Type B pancreatic cell (in vitro differentiated cells): ENCODE results near the gene HSD3B7. TPM values are rescaled to one million over a fixed set of nuclear protein-coding genes. Genes with fewer than 3 reads are reported as not detected.
A peak's percentile ranks its signal among the peaks of the same experiment; 100 is the strongest.

Experiments used
- DNase-seq: peaks from one replicate; pipeline ENCODE4 v3.0.0; 2021; ENCODE audit warnings: mixed read lengths; ENCODE audit not compliant: unreplicated experiment; ENCODE audit errors: extremely low spot score
- H3K27ac Mint-ChIP-seq: 2 replicates; pipeline ENCODE4 v1.8.0; 2021; ENCODE audit warnings: mild to moderate bottlenecking, mixed read lengths
- H3K27me3 Mint-ChIP-seq: 2 replicates; pipeline ENCODE4 v1.8.0; 2021; ENCODE audit warnings: mixed read lengths
- H3K36me3 Mint-ChIP-seq: 2 replicates; pipeline ENCODE4 v1.8.0; 2021; ENCODE audit warnings: mixed read lengths
- H3K4me1 Mint-ChIP-seq: one replicate; pipeline ENCODE4 v1.8.0; 2021; ENCODE audit warnings: mixed read lengths; ENCODE audit not compliant: unreplicated experiment
- H3K4me3 Mint-ChIP-seq: 2 replicates; pipeline ENCODE4 v1.8.0; 2021; ENCODE audit warnings: mild to moderate bottlenecking, mixed read lengths
- H3K9me3 Mint-ChIP-seq: 2 replicates; pipeline ENCODE4 v1.8.0; 2021; ENCODE audit warnings: mixed read lengths
- total RNA-seq: library from RNA; stranded (reverse); gene quantifications from 2 replicates; pipeline ENCODE4 v1.2.1, GENCODE V29; 2021; ENCODE audit warnings: low replicate concordance
- TF ChIP-seq, protein P1 (sequence below): fragments of 200-600 bp; sonication (generic); conservative IDR thresholded peaks from 2 replicates; pipeline ENCODE4 v1.5.0; 2021; ENCODE audit warnings: antibody characterized with exemption, mild to moderate bottlenecking

The HSD3B7 gene
- total RNA-seq, 1 donor from 2014 or later = 5.8 TPM

DNA sequence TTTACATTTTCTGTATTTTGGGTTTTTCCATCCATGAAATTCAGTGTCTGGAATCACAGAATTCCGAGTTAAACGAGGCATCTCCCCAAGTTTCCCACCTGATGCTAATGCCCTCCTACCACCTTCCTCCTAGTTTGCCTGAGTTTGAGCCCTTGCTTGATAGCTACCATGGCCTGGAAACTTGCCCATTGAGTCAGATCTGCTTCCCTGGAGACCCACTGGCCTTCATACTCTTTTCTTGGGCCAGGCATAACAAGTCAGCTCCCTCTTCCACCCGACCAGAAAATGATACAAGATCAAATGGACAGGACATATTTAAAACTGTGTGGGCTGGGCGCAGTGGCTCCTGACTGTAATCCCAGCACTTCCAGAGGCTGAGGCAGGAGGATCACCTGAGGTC is 17.2 kb upstream of the HSD3B7 start:
- H3K27me3 Mint-ChIP-seq = no peaks in the 10 kb centered on the region
- H3K36me3 Mint-ChIP-seq = peaks cover 24% of the 10 kb centered on the region
- no peak overlapping the region for H3K27ac Mint-ChIP-seq

DNA sequence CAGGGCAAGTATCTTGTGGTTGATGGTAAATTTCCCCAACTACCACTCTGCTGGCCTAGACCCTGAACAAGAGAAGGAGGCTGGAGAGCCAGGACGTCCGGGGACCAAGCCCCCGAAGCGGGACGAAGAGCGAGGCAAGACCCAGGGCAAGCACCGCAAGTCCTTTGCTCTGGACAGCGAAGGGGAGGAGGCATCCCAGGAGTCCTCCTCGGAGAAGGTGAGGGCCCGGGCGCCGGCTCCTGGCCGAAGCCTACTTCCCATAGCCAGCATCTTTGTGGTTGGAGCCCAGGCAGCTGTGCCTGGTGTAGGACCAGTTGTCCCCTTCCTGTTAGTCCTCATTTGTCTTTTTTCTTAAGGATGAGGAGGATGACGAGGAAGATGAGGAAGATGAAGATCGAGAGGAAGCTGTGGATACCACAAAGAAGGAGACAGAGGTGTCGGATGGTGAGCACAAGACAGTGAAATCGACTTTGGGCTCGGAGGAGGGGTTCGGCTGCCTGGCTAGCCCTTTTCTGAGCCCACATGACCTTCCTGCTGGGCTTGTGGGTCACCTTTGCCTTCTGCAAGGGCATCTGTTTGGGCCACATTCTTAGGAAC is 15.7 kb upstream of the HSD3B7 start:
- Mint-ChIP-seq H3K4me1 (no peaks in the 10 kb centered on the region), H3K27ac (no peak overlapping the region), H3K4me3 (no peak overlapping the region), H3K27me3 (no peaks in the 10 kb centered on the region), H3K36me3 (peaks cover 29% of the 10 kb centered on the region), H3K9me3 (no peaks in the 10 kb centered on the region)
- TF ChIP-seq, protein P1, sequence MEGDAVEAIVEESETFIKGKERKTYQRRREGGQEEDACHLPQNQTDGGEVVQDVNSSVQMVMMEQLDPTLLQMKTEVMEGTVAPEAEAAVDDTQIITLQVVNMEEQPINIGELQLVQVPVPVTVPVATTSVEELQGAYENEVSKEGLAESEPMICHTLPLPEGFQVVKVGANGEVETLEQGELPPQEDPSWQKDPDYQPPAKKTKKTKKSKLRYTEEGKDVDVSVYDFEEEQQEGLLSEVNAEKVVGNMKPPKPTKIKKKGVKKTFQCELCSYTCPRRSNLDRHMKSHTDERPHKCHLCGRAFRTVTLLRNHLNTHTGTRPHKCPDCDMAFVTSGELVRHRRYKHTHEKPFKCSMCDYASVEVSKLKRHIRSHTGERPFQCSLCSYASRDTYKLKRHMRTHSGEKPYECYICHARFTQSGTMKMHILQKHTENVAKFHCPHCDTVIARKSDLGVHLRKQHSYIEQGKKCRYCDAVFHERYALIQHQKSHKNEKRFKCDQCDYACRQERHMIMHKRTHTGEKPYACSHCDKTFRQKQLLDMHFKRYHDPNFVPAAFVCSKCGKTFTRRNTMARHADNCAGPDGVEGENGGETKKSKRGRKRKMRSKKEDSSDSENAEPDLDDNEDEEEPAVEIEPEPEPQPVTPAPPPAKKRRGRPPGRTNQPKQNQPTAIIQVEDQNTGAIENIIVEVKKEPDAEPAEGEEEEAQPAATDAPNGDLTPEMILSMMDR = no peak
- no peak for DNase-seq

More for the DNA sequence above, 17.2 kb upstream of the HSD3B7 start:
- TF ChIP-seq, protein P1 = no peak
- Mint-ChIP-seq H3K4me3 (no peak overlapping the region), H3K4me1 (no peaks in the 10 kb centered on the region), H3K9me3 (no peaks in the 10 kb centered on the region)
- DNase-seq = no peak

DNA sequence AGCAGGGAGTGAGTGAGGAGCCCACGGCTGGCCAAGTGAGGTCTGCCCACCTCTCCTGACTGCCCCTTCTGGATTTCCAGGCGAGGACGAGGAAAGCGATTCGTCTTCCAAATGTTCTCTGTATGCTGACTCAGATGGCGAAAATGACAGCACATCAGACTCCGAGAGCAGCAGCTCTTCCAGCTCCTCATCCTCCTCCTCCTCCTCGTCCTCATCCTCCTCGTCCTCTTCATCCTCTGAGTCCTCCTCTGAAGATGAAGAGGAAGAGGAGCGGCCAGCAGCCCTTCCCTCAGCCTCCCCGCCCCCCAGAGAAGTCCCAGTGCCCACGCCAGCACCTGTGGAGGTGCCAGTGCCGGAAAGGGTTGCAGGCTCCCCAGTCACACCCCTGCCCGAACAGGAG is 13.7 kb upstream of the HSD3B7 start:
- DNase-seq = no peak
- H3K9me3 Mint-ChIP-seq = no peaks in the 10 kb centered on the region
- no peaks in the 10 kb centered on the region for H3K27me3 Mint-ChIP-seq
- TF ChIP-seq, protein P1 = no peak
- H3K36me3 Mint-ChIP-seq = peaks cover 34% of the 10 kb centered on the region
- H3K27ac Mint-ChIP-seq = no peak overlapping the region
- no peak overlapping the region for H3K4me3 Mint-ChIP-seq
- no peaks in the 10 kb centered on the region for H3K4me1 Mint-ChIP-seq

DNA sequence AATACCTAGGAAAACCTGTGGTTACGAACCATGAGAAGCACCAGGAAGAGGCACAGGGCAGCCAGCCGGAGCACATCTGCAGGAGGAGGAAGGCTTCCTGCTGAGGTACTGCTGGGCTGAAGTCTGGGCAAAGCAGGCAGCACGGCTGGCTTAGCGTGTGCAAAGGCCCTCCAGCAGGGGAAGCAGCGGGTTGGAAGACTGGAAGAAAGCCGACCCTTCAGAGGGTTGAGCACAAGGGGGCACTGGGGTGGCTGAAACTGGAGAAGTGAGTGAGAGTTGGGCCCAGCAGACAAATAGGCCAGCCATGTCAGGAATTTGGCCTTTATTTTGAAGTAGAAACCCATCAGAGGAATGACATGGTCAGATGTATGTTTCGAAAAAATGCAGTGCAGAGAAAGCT is 12.1 kb upstream of the HSD3B7 start:
- no peak overlapping the region for H3K27ac Mint-ChIP-seq
- peaks cover 28% of the 10 kb centered on the region for H3K36me3 Mint-ChIP-seq
- H3K27me3 Mint-ChIP-seq = no peaks in the 10 kb centered on the region
- no peak for DNase-seq
- no peak overlapping the region for H3K4me3 Mint-ChIP-seq
- no peaks in the 10 kb centered on the region for H3K4me1 Mint-ChIP-seq
- no peaks in the 10 kb centered on the region for H3K9me3 Mint-ChIP-seq
- TF ChIP-seq, protein P1 = peak; percentile 21

DNA sequence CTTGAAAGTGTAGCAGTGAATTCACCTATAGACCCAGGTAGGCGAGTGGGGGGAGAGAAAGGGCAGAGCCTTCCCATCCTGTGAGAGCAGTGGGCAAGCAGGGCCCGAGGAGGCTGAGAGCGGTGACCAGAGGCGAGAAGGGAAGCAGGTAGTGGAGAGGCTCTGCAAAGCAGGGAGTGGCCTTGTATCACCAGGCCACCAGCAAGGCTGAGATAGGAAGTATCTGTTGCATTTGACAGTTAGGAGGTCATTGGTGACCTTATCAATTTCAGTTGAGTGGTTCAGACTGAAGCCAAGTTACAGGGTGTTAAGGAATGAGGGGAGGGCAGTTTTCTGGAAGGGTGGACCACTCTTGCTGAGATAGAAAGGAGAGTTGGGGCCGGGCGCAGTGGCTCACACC is 10.7 kb upstream of the HSD3B7 start:
- Mint-ChIP-seq H3K27me3 (no peaks in the 10 kb centered on the region), H3K9me3 (no peaks in the 10 kb centered on the region), H3K27ac (no peak overlapping the region), H3K36me3 (peaks cover 30% of the 10 kb centered on the region), H3K4me1 (no peaks in the 10 kb centered on the region), H3K4me3 (no peak overlapping the region)
- TF ChIP-seq, protein P1 = no peak
- DNase-seq = no peak

DNA sequence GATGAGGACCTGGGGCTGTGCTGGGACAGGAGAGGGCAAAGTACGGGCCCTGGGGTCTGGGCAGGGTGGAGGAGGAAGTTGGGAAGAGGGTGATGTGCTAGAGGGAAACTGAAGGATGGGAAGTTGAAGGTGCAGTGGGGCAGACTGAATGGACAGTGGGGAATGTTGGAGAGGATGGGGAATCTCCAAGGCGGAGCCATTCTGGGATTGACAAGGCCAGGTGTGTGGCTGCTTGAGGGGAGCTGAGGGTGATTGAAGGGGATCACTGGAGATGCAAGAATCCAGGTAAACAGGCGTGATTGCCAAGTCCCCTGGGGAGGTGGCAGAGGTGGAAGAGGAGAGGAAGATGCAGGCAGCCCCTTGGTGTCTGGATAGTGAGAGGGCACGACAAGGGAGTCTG is 8.5 kb upstream of the HSD3B7 start:
- Mint-ChIP-seq H3K9me3 (no peaks in the 10 kb centered on the region), H3K4me1 (no peaks in the 10 kb centered on the region), H3K27me3 (no peaks in the 10 kb centered on the region), H3K4me3 (no peak overlapping the region), H3K27ac (no peak overlapping the region), H3K36me3 (peaks cover 26% of the 10 kb centered on the region)
- DNase-seq = no peak
- TF ChIP-seq, protein P1 = no peak
